HepG2 (cell line): Measurements from ENCODE around the gene MSI2. TPM values are rescaled to one million over a fixed set of nuclear protein-coding genes. Genes with fewer than 3 reads are reported as not detected.

Experiments used
- ATAC-seq: fragments of 200-7000 bp; cut with Tn5 transposase; 3 replicates; pipeline ENCODE4 v1.9.1; 2020; ENCODE audit warnings: mild to moderate bottlenecking, moderate library complexity
- BruUV-seq: library from RNA; stranded (reverse); fragments of 400-500 nt; replicated peaks from 2 replicates; lab custom pipeline; 2021; lab: Mats Ljungman, UMichigan
- CTCF ChIA-PET: fragments of 300-600 bp; formaldehyde crosslinking; extraction: SDS; loops from one replicate; lab custom pipeline; 2021; ENCODE audit warnings: low total read pairs, inconsistent platforms, low intra/inter-chr PET ratio; lab: Yijun Ruan, JAX
- POLR2A ChIA-PET: fragments of 350-600 bp; sonication (Branson Sonifier 250); formaldehyde crosslinking; loops from one replicate; lab custom pipeline; 2020; ENCODE audit warnings: antibody characterized with exemption, inconsistent platforms; lab: Yijun Ruan, JAX
- DNase-seq: peaks from one replicate; pipeline ENCODE4 v3.0.0-alpha.2; 2015; ENCODE audit warnings: low spot score
- FAIRE-seq: peaks from 3 replicates; lab custom pipeline; 2011; peaks lifted over from hg19 to GRCh38; lab: Jason Lieb, UNC
- H2AFZ ChIP-seq: one replicate; pipeline ENCODE4 v1.6.1; 2011; ENCODE audit warnings: low read length, inconsistent platforms
- H3K27ac ChIP-seq: fragments of 300-600 bp; 3 replicates; pipeline ENCODE4 v1.8.0; 2011; ENCODE audit warnings: mixed run types, mild to moderate bottlenecking, mixed read lengths, low read length, inconsistent platforms; ENCODE audit not compliant: insufficient read depth; ENCODE audit errors: extremely low read length
- H3K27me3 ChIP-seq, 2 experiments: fragments of 200-600 bp in 1 of 2; 2 replicates in 1 of 2; 3 replicates in 1 of 2; pipeline versions ENCODE4 v1.6.0 to v1.8.0; 2011; ENCODE audit warnings: low read length in 2 of 2, mild to moderate bottlenecking in 2 of 2, moderate library complexity in 2 of 2, inconsistent platforms in 1 of 2; ENCODE audit not compliant: insufficient read depth in 2 of 2, control insufficient read depth in 1 of 2
- H3K36me3 ChIP-seq, 2 experiments: fragments of 200-600 bp in 1 of 2; replicated peaks in 1 of 2; 2 replicates in 1 of 2; 3 replicates in 1 of 2; pipeline versions ENCODE4 v1.5.1 to v1.8.0; 2011; ENCODE audit warnings: low read length in 2 of 2, inconsistent platforms in 1 of 2; ENCODE audit not compliant: insufficient read depth in 2 of 2, control insufficient read depth in 1 of 2
- H3K4me1 ChIP-seq: 2 replicates; pipeline ENCODE4 v1.5.1; 2012; ENCODE audit warnings: low read length, inconsistent platforms; ENCODE audit not compliant: insufficient read depth
- H3K4me2 ChIP-seq: 2 replicates; pipeline ENCODE4 v1.6.0; 2011; ENCODE audit warnings: low read depth, low read length, inconsistent platforms
- H3K4me3 ChIP-seq, 3 experiments: fragments of 200-600 bp in 1 of 3; sonication (generic), shearing (Covaris generic) in 1 of 3; replicated peaks in 1 of 3; 2 replicates each; pipeline ENCODE4 v1.5.1; 2011 to 2016; ENCODE audit warnings: low read length in 3 of 3, inconsistent platforms in 2 of 3, low read depth in 2 of 3, mild to moderate bottlenecking in 2 of 3, control low read depth in 1 of 3, mixed read lengths in 1 of 3; ENCODE audit not compliant: insufficient read depth in 1 of 3
- H3K79me2 ChIP-seq: one replicate; pipeline ENCODE4 v1.6.1; 2011; ENCODE audit warnings: low read length, inconsistent platforms; ENCODE audit not compliant: insufficient read depth
- H3K9ac ChIP-seq: 2 replicates; pipeline ENCODE4 v1.6.0; 2011; ENCODE audit warnings: mild to moderate bottlenecking, low read depth, low read length, inconsistent platforms; ENCODE audit not compliant: insufficient read depth
- H3K9me3 ChIP-seq: 2 replicates; pipeline ENCODE4 v1.5.1; 2012; ENCODE audit warnings: mild to moderate bottlenecking, low read length
- H4K20me1 ChIP-seq: 2 replicates; pipeline ENCODE4 v1.6.0; 2011; ENCODE audit warnings: inconsistent platforms, mild to moderate bottlenecking, low read length, moderate library complexity; ENCODE audit not compliant: insufficient read depth
- ARHGAP35 ChIP-seq: sonication (generic); formaldehyde crosslinking; IDR thresholded peaks from 2 replicates; pipeline ENCODE4 v1.9.0; 2022; ENCODE audit warnings: mild to moderate bottlenecking, inconsistent platforms, moderate library complexity, missing genetic modification reagents, borderline replicate concordance
- CSRNP1 ChIP-seq: sonication (generic); formaldehyde crosslinking; IDR thresholded peaks from 2 replicates; pipeline ENCODE4 v1.8.1; 2023; ENCODE audit warnings: mild to moderate bottlenecking, missing genetic modification reagents
- ELF4 ChIP-seq: sonication (generic); formaldehyde crosslinking; IDR thresholded peaks from 2 replicates; pipeline ENCODE4 v1.5.0; 2020; ENCODE audit warnings: missing genetic modification reagents, mild to moderate bottlenecking, moderate library complexity, borderline replicate concordance
- FOXA3 ChIP-seq: IDR thresholded peaks from 2 replicates; pipeline ENCODE4 v1.6.1; 2016; ENCODE audit warnings: missing genetic modification reagents, missing compliant biosample characterization
- HNF1B ChIP-seq: sonication (generic); formaldehyde crosslinking; IDR thresholded peaks from 2 replicates; pipeline ENCODE4 v1.5.1; 2020; ENCODE audit warnings: mild to moderate bottlenecking, moderate library complexity, missing genetic modification reagents
- MBD4 ChIP-seq: IDR thresholded peaks from 2 replicates; pipeline ENCODE4 v1.6.1; 2012; ENCODE audit warnings: low read length, inconsistent platforms, borderline replicate concordance
- SKI ChIP-seq: fragments of 450-650 bp; IDR thresholded peaks from one replicate; pipeline ENCODE4 v1.6.1; 2018; ENCODE audit warnings: mild to moderate bottlenecking; ENCODE audit not compliant: partially characterized antibody
- TEAD3 ChIP-seq: optimal IDR thresholded peaks from 2 replicates; pipeline ENCODE3; 2016; ENCODE audit warnings: borderline replicate concordance
- TFAP4 ChIP-seq: sonication (generic); IDR thresholded peaks from 2 replicates; pipeline ENCODE4 v1.6.1; 2016; ENCODE audit warnings: low read depth, borderline replicate concordance
- U2AF2 ChIP-seq: fragments of 200-400 bp; formaldehyde crosslinking; IDR thresholded peaks from 2 replicates; pipeline ENCODE4 v1.6.1; 2017; ENCODE audit warnings: low read depth, mild to moderate bottlenecking, low read length
- ZNF101 ChIP-seq: sonication (generic); formaldehyde crosslinking; IDR thresholded peaks from 2 replicates; pipeline ENCODE4 v1.4.0; 2020; ENCODE audit warnings: mild to moderate bottlenecking, low read depth, missing genetic modification reagents, borderline replicate concordance
- ZNF441 ChIP-seq: sonication (generic); formaldehyde crosslinking; IDR thresholded peaks from 2 replicates; pipeline ENCODE4 v1.7.0; 2021; ENCODE audit warnings: missing genetic modification reagents, borderline replicate concordance
- WGBS: methylation state at CpG from one replicate; pipeline ENCODE4 v1.1.6; 2017; ENCODE audit warnings: low lambda C conversion rate; 5-methylcytosine and 5-hydroxymethylcytosine counted together
- in situ Hi-C: cut with HindIII; loops from 2 replicates; pipeline ENCODE4 v1.10.0; 2017; ENCODE audit warnings: low pct_unique_long_range_greater_than_20kb; ENCODE audit not compliant: extremely low pct_ligation_motif_present
- intact Hi-C: fragments of 100-400 bp; cut with micrococcal nuclease; formaldehyde crosslinking; loops from one replicate; pipeline ENCODE4 v1.10.0; 2022; ENCODE audit not compliant: unreplicated experiment
- polyA plus RNA-seq, 8 experiments: library from polyadenylated mRNA; depleted of rRNA in 3 of 8; stranded (reverse) in 7 of 8; unstranded in 1 of 8; fragments of >200 nt; fragmentation: Illumina TruSeq in 4 of 8; extraction: Trizol in 4 of 8; gene quantifications; 2 replicates each; pipeline versions ENCODE4 v1.2.1 to v1.2.3, GENCODE V29; 2011 to 2016; ENCODE audit warnings: low read depth in 4 of 8, missing spikeins in 1 of 8, mixed read lengths in 1 of 8; ENCODE audit not compliant: insufficient read depth in 1 of 8
- total RNA-seq, 5 experiments: library from RNA; depleted of rRNA; stranded (reverse); fragments of >200 nt; fragmentation: Illumina TruSeq; extraction: Trizol; gene quantifications; 2 replicates each; pipeline ENCODE4 v1.2.3, GENCODE V29; 2016; ENCODE audit warnings: low read depth in 1 of 5

MSI2 gene
- total and polyA plus RNA-seq, 2 of the 13 experiments (the other 11 are each of a cell fraction or from before 2014, with no cell fraction given): 77.5 to 78.4 TPM

- ATAC-seq: peak; percentile 18; the same call in 2 of the 3 replicates
- ChIA-PET CTCF (no interaction called here), POLR2A (interaction anchor here (0.8 to 2.7 kb wide), 5 partner anchors 14 to 73 kb away, joined by 3 to 6 read pairs (median 3); no protein-coding TSS in a partner anchor)
- Histone ChIP-seq H4K20me1 (no peaks in the 10 kb centered on the region), H3K27ac (peak overlapping the region; percentile 52), H2AFZ (no peak overlapping the region), H3K9me3 (no peaks in the 10 kb centered on the region), H3K36me3 (peaks cover 4 to 10% of the 10 kb centered on the region in 2 experiments; a peak in 4 of 5 replicates), H3K9ac (no peak overlapping the region), H3K4me1 (peaks cover 75% of the 10 kb centered on the region), H3K27me3 (no peaks in the 10 kb centered on the region), H3K79me2 (peaks cover 21% of the 10 kb centered on the region), H3K4me3 (no peak overlapping the region), H3K4me2 (peak overlapping the region; percentile 51)
- WGBS: 34% methylated on average over 13 of the region's 13 CpGs
- in situ Hi-C loops: no loop called here
- intact Hi-C loops: loop anchor here (5.0 kb wide), 1 partner anchor 78 kb away; no protein-coding TSS in a partner anchor
- peak; percentile 92 for FAIRE-seq
- peak; percentile 88 for DNase-seq
- no TSS peak for BruUV-seq
- TF ChIP-seq MBD4 (no peak), TEAD3 (peak; percentile 74), U2AF2 (no peak), CSRNP1 (CRISPR knock-in tag) (no peak), ZNF441 (CRISPR knock-in tag) (no peak), TFAP4 (peak; percentile 14; the same call in 1 of the 2 replicates), FOXA3 (CRISPR knock-in tag) (peak; percentile 37; the same call in 1 of the 2 replicates), HNF1B (CRISPR knock-in tag) (no peak), ZNF101 (CRISPR knock-in tag) (no peak), SKI (peak; percentile 30), ARHGAP35 (CRISPR knock-in tag) (no peak), ELF4 (CRISPR knock-in tag) (no peak)
Observed at GRCh38 chr17:57444682-57445450, 188.5 kb downstream of the MSI2 start.
